Measurements from ENCODE around the gene PUM1.
"Not testable (repeated sequence)": the region's sequence is repeated elsewhere in the genome, so short reads cannot be mapped to it uniquely, and the experiment has no call there.

The PUM1 gene

GRCh38 chr1:30955448-30956015, 110.0 kb downstream of the PUM1 start:
- peak; percentile 37 for DNase-seq

GRCh38 chr1:30953685-30954084, 111.8 kb downstream of the PUM1 start:
- DNase-seq: no peak

- no peak for DNase-seq
Measured at GRCh38 chr1:30952098-30952497, 113.4 kb downstream of the PUM1 start.

- DNase-seq: no peak
Measured at GRCh38 chr1:30950700-30951099, 114.8 kb downstream of the PUM1 start.

GRCh38 chr1:30950053-30950452, 115.5 kb downstream of the PUM1 start:
- DNase-seq: no peak

- not testable (repeated sequence) for DNase-seq
Measured at GRCh38 chr1:30949487-30949838, 116.1 kb downstream of the PUM1 start.

- not testable (repeated sequence) for DNase-seq
Measured at GRCh38 chr1:30948813-30949486, 116.6 kb downstream of the PUM1 start.

GRCh38 chr1:30948278-30948677, 117.2 kb downstream of the PUM1 start:
- DNase-seq: no peak

GRCh38 chr1:30947212-30947611, 118.3 kb downstream of the PUM1 start:
- no peak for DNase-seq

- DNase-seq: no peak
Measured at GRCh38 chr1:30942326-30942963, 123.1 kb downstream of the PUM1 start.

- DNase-seq: no peak
Measured at GRCh38 chr1:30940541-30940940, 125.0 kb downstream of the PUM1 start.

- DNase-seq: no peak
Measured at GRCh38 chr1:30936541-30937171, 128.9 kb downstream of the PUM1 start.

- DNase-seq: not testable (repeated sequence)
Measured at GRCh38 chr1:30935758-30936157, 129.8 kb downstream of the PUM1 start.

- no peak for DNase-seq
Measured at GRCh38 chr1:30934613-30935012, 130.9 kb downstream of the PUM1 start.

GRCh38 chr1:30933874-30934252, 131.7 kb downstream of the PUM1 start:
- peak; percentile 39 for DNase-seq

GRCh38 chr1:30930631-30931173, 134.8 kb downstream of the PUM1 start:
- DNase-seq: no peak

GRCh38 chr1:30929944-30930525, 135.5 kb downstream of the PUM1 start:
- no peak for DNase-seq

GRCh38 chr1:30929135-30929889, 136.2 kb downstream of the PUM1 start:
- peak; percentile 54 for DNase-seq

GRCh38 chr1:30928789-30929134, 136.8 kb downstream of the PUM1 start:
- DNase-seq: no peak

- DNase-seq: no peak
Measured at GRCh38 chr1:30928171-30928570, 137.3 kb downstream of the PUM1 start.

GRCh38 chr1:30927448-30927847, 138.1 kb downstream of the PUM1 start:
- DNase-seq: no peak

- DNase-seq: no peak
Measured at GRCh38 chr1:30923597-30923996, 141.9 kb downstream of the PUM1 start.

GRCh38 chr1:30920827-30921226, 144.7 kb downstream of the PUM1 start:
- no peak for DNase-seq
